Prostate gland (tissue), 2 donors: ENCODE results near the gene MRPL44.

Experiments
- CTCF ChIP-seq, 4 experiments: fragments of 200-600 bp in 2 of 4; fragments of 450-650 bp in 2 of 4; sonication (generic) in 2 of 4; IDR thresholded peaks; 1 replicate in 3 of 4; 2 replicates in 1 of 4; pipeline ENCODE4 v1.5.1; 2016 to 2019; ENCODE audit warnings: antibody characterized with exemption in 4 of 4, mild to moderate bottlenecking in 2 of 4, moderate library complexity in 2 of 4
- POLR2A ChIP-seq: fragments of 450-650 bp; IDR thresholded peaks from one replicate; pipeline ENCODE4 v1.6.1; 2016; ENCODE audit warnings: antibody characterized with exemption, mild to moderate bottlenecking
- POLR2AphosphoS5 ChIP-seq: sonication (generic); formaldehyde crosslinking; IDR thresholded peaks from one replicate; pipeline ENCODE4 v1.6.1; 2017; ENCODE audit warnings: antibody characterized with exemption

GRCh38 chr2:223921204-223921603, 36.1 kb upstream of the MRPL44 start:
- TF ChIP-seq CTCF (IDR thresholded peaks at IDR 0.05), result no peak
- TF ChIP-seq POLR2A, result no peak
- TF ChIP-seq POLR2AphosphoS5, result no peak
